WTC11 (cell line): ENCODE measurements around the gene MRLN. TPM values are rescaled to one million over a fixed set of nuclear protein-coding genes. Genes with fewer than 3 reads are reported as not detected.

Experiments used
- ATF1 ChIP-seq: sonication (generic); formaldehyde crosslinking; IDR thresholded peaks from 2 replicates; pipeline ENCODE4 v1.8.1; 2023; ENCODE audit warnings: mild to moderate bottlenecking, moderate library complexity, missing genetic modification reagents
- NR3C1 ChIP-seq: sonication (generic); formaldehyde crosslinking; conservative IDR thresholded peaks from 2 replicates; pipeline ENCODE4 v1.8.1; 2023; ENCODE audit warnings: low read depth, mild to moderate bottlenecking, missing genetic modification reagents
- total RNA-seq: library from RNA; stranded (reverse); gene quantifications from 3 replicates; pipeline ENCODE4 v1.2.3, GENCODE V29; 2021
- TF ChIP-seq, protein P1 (sequence below): sonication (generic); formaldehyde crosslinking; IDR thresholded peaks from 2 replicates; pipeline ENCODE4 v1.8.1; 2022; ENCODE audit warnings: low read depth, missing genetic modification reagents, borderline replicate concordance

The MRLN gene
- total RNA-seq, 1 experiment from 2014 or later: not detected

DNA sequence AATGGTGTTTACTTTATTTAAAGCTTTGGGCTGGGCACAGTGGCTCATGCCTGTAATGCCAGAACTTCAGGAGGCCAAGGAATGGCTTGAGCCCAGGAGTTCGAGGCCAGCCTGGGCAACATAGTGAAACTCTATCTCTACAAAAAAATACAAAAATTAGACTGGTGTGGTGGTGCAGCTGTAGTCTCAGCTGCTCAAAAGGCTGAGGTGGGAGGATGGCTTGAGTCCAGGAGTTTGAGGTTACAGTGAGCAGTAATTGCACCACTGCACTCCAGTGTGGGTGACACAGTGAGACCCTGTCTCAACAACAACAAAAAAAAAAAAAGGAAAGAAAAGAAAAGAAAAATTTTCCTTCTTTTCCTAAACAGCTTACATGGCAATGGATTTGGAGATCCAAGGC lies 65.6 kb downstream of the MRLN start (continued):
- TF ChIP-seq, protein P1, sequence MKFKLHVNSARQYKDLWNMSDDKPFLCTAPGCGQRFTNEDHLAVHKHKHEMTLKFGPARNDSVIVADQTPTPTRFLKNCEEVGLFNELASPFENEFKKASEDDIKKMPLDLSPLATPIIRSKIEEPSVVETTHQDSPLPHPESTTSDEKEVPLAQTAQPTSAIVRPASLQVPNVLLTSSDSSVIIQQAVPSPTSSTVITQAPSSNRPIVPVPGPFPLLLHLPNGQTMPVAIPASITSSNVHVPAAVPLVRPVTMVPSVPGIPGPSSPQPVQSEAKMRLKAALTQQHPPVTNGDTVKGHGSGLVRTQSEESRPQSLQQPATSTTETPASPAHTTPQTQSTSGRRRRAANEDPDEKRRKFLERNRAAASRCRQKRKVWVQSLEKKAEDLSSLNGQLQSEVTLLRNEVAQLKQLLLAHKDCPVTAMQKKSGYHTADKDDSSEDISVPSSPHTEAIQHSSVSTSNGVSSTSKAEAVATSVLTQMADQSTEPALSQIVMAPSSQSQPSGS (CRISPR knock-in tag): no peak
- TF ChIP-seq ATF1 (CRISPR knock-in tag) (no peak), NR3C1 (CRISPR knock-in tag) (no peak)

Other genes with a start within 250 kb of the MRLN start
- 4.0 to 5.5 TPM (median 4.7 TPM) in 3 replicates for gene SLC16A9, start 43.6 kb downstream of the MRLN start, total RNA-seq
- 48.4 to 55.2 TPM (median 49.8 TPM) in 3 replicates for gene CCDC6, start 153.1 kb upstream of the MRLN start, total RNA-seq